GM19452 (cell line): ENCODE measurements around the gene MMAB.
"Not testable (repeated sequence)": the region's sequence is repeated elsewhere in the genome, so short reads cannot be mapped to it uniquely, and the experiment has no call there.

Experiments used
- ATAC-seq: cut with Tn5 transposase; IDR thresholded peaks from one replicate; pipeline ENCODE4 v1.9.1; 2021; ENCODE audit not compliant: unreplicated experiment

MMAB gene

GRCh38 chr12:109604132-109604585, 30.9 kb upstream of the MMAB start:
- ATAC-seq = no peak

GRCh38 chr12:109602132-109602531, 28.8 kb upstream of the MMAB start:
- not testable (repeated sequence) for ATAC-seq

- ATAC-seq = no peak
Measured at GRCh38 chr12:109601557-109601956, 28.3 kb upstream of the MMAB start.

GRCh38 chr12:109600995-109601394, 27.7 kb upstream of the MMAB start:
- no peak for ATAC-seq

- ATAC-seq = no peak
Measured at GRCh38 chr12:109600481-109600880, 27.2 kb upstream of the MMAB start.

GRCh38 chr12:109599087-109599486, 25.8 kb upstream of the MMAB start:
- no peak for ATAC-seq

GRCh38 chr12:109598428-109598854, 25.1 kb upstream of the MMAB start:
- no peak for ATAC-seq

GRCh38 chr12:109597795-109598427, 24.6 kb upstream of the MMAB start:
- no peak for ATAC-seq

GRCh38 chr12:109597414-109597794, 24.1 kb upstream of the MMAB start:
- no peak for ATAC-seq

GRCh38 chr12:109596418-109597244, 23.3 kb upstream of the MMAB start:
- no peak for ATAC-seq

- no peak for ATAC-seq
Measured at GRCh38 chr12:109595321-109595902, 22.1 kb upstream of the MMAB start.

GRCh38 chr12:109594556-109595317, 21.4 kb upstream of the MMAB start:
- no peak for ATAC-seq

GRCh38 chr12:109592905-109593272, 19.6 kb upstream of the MMAB start:
- no peak for ATAC-seq

- no peak for ATAC-seq
Measured at GRCh38 chr12:109592195-109592904, 19.0 kb upstream of the MMAB start.

GRCh38 chr12:109591041-109591440, 17.7 kb upstream of the MMAB start:
- ATAC-seq = no peak

GRCh38 chr12:109590566-109590965, 17.3 kb upstream of the MMAB start:
- ATAC-seq = no peak

- ATAC-seq = no peak
Measured at GRCh38 chr12:109589691-109590245, 16.5 kb upstream of the MMAB start.

GRCh38 chr12:109589240-109589590, 15.9 kb upstream of the MMAB start:
- ATAC-seq = no peak

- ATAC-seq = no peak
Measured at GRCh38 chr12:109588461-109589239, 15.3 kb upstream of the MMAB start.

- no peak for ATAC-seq
Measured at GRCh38 chr12:109587921-109588320, 14.6 kb upstream of the MMAB start.
